Aorta (tissue), 5 donors: ENCODE data around the gene TMEM267. TPM values are rescaled to one million over a fixed set of nuclear protein-coding genes. Genes with fewer than 3 reads are reported as not detected.
"Not testable (repeated sequence)": the region's sequence is repeated elsewhere in the genome, so short reads cannot be mapped to it uniquely, and the experiment has no call there.

Experiments
- ATAC-seq: fragments of 200-7000 bp; cut with Tn5 transposase; one replicate; pipeline ENCODE4 v1.9.1; 2022; ENCODE audit warnings: moderate library complexity; ENCODE audit not compliant: low FRiP score
- DNase-seq, 2 donors: peaks; one replicate each; pipeline ENCODE4 v3.0.0-alpha.2; 2020
- H3K27ac ChIP-seq, 2 donors: one replicate each; pipeline ENCODE4 v1.5.1; 2013; ENCODE audit warnings: low read length in 2 of 2, mild to moderate bottlenecking in 2 of 2, moderate library complexity in 2 of 2, control low read depth in 1 of 2, inconsistent platforms in 1 of 2, low read depth in 1 of 2
- H3K27me3 ChIP-seq, 2 donors: one replicate each; pipeline ENCODE4 v1.6.1; 2013; ENCODE audit warnings: control low read depth in 1 of 2, low read length in 1 of 2, mild to moderate bottlenecking in 1 of 2, moderate library complexity in 1 of 2; ENCODE audit not compliant: insufficient read depth in 2 of 2, control insufficient read depth in 1 of 2
- H3K36me3 ChIP-seq, 2 donors: one replicate each; pipeline ENCODE4 v1.6.1; 2013; ENCODE audit warnings: control low read depth in 1 of 2, low read length in 1 of 2, mild to moderate bottlenecking in 1 of 2; ENCODE audit not compliant: insufficient read depth in 2 of 2, control insufficient read depth in 1 of 2
- H3K4me1 ChIP-seq, 2 donors: one replicate each; pipeline ENCODE4 v1.6.1; 2013; ENCODE audit warnings: low read length in 2 of 2, control low read depth in 1 of 2, mild to moderate bottlenecking in 1 of 2, moderate library complexity in 1 of 2; ENCODE audit not compliant: insufficient read depth in 2 of 2, control insufficient read depth in 1 of 2
- H3K4me3 ChIP-seq, 2 donors: one replicate each; pipeline ENCODE4 v1.5.1; 2013; ENCODE audit warnings: low read length in 2 of 2, control low read depth in 1 of 2, mild to moderate bottlenecking in 1 of 2
- H3K9me3 ChIP-seq: one replicate; pipeline ENCODE4 v1.6.1; 2013; ENCODE audit warnings: mild to moderate bottlenecking, low read length; ENCODE audit not compliant: control insufficient read depth
- WGBS, 2 donors: extraction: QIAGEN DNeasy Blood & Tissue Kit; methylation state at CpG; one replicate each; pipeline ENCODE4 v1.1.7; 2013; 5-methylcytosine and 5-hydroxymethylcytosine counted together
- intact Hi-C, 2 donors: fragments of 100-400 bp; cut with DNase I; formaldehyde crosslinking; loops; one replicate each; pipeline versions ENCODE4 v1.14.2 to v1.15.0; 2022
- polyA plus RNA-seq, 2 donors: library from polyadenylated mRNA; stranded (reverse); fragments of 200-250 nt; gene quantifications; one replicate each; pipeline ENCODE4 v1.2.3, GENCODE V29; 2013
- total RNA-seq, 2 donors: library from RNA; stranded (reverse); fragmentation: NEBNext Ultra II Directional; extraction: Animal tissue kit (Norgen Biotek cat#: 25700); gene quantifications; one replicate each; pipeline ENCODE4 v1.2.1, GENCODE V29; 2021
- donor health status: healthy with polysubstance abuse.
- donor health status: Bipolar disorder and iron deficiency.
- donor health status: DM: no; HTN: no; CAD: no.
- donor health status: DM: no; HTN: no; CAD: no.
- donor health status: DM: yes; HTN: yes; CAD: no.

The TMEM267 gene
- total and polyA plus RNA-seq, 4 donors, result 8.1 to 11.1 (median 9.0) TPM

DNA sequence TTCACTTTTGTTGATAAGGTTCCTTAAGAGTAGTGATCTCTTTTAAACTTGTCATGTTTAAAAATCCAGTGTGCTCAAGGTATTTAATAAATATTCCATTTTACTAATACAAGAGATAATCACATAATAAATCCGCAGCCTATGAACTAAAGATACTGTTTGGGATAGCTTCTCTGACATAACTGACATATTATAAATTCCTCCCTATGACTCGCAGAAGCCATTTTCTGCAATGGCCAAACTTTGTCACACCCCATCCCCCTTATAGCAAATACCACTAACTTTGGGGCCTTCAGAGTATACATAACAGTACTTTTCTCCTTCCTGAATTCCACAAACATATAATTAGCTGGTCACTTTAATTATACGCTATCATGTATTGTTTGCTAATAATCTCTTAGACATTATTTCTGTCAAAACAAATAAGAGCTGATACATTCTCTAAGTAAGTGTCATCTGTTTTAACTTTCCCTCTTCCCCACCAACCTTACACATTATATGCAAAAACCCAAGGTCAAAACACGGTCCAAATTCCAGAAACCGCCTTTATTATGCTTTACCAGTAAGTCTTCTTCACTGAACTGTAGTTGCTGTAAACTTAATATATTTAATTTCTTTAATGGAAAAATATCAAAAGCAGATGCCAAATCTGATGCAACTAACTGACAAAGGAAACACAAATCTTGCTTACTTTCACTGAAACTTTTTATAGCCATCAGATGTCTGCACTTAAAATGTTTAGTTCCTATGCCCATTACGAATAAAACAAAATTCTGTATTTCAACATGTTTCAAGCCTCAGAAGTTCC is 971 bp downstream of the TMEM267 start:
- no peaks in the 10 kb centered on the region for H3K4me1 ChIP-seq
- no peaks in the 10 kb centered on the region for H3K27me3 ChIP-seq
- intact Hi-C loops, result loop anchor here (2.0 to 10.0 kb wide), 4 partner anchors 85 to 358 kb away; partner anchors contain the start of genes HMGCS1 (in 2 of the 2) and ZNF131 (in 1 of the 2)
- ATAC-seq, result no peak
- 29 to 31% methylated on average over 6 of the region's 6 CpGs for WGBS, 2 donors
- no peak for DNase-seq
- H3K9me3 ChIP-seq, result no peaks in the 10 kb centered on the region
- no peak overlapping the region for H3K27ac ChIP-seq
- no peaks in the 10 kb centered on the region for H3K36me3 ChIP-seq
- peak overlapping the region; percentile 79 to 82 for H3K4me3 ChIP-seq

- H3K27me3 ChIP-seq, result no peaks in the 10 kb centered on the region
- ATAC-seq (no peak), DNase-seq (no peak)
- intact Hi-C loops, result no loop called here
- no peaks in the 10 kb centered on the region for H3K9me3 ChIP-seq
- H3K36me3 ChIP-seq, result peaks cover 0 to 3% of the 10 kb centered on the region in 2 donors
- H3K4me1 ChIP-seq, result no peaks in the 10 kb centered on the region
- no peak overlapping the region for H3K4me3 ChIP-seq
- H3K27ac ChIP-seq, result no peak overlapping the region
- WGBS, 2 donors, result 96% methylated on average over 6 of the region's 6 CpGs
Measured at GRCh38 chr5:43469671-43470391, 13.8 kb downstream of the TMEM267 start.

DNA sequence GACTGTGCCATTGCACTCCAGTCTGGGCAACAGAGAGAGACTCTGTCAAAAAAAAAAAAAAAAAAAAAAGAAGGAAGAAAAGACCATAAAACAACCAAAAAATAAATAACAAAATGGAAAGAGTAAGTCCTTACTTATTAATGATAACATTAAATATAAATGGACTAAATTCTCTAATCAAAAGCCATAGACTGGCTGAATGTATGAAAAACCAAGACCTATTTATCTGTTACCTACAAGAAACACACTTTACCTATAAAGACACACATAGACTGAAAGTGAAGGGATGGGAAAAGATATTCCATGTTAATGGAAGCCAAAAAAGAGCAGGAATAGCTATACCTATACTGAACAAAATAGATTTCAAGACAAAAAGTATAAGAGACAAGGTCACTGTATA is 16.6 kb downstream of the TMEM267 start:
- intact Hi-C loops, result no loop called here
- no peak for ATAC-seq
- H3K27ac ChIP-seq, result no peak overlapping the region
- H3K4me1 ChIP-seq, result no peaks in the 10 kb centered on the region
- no peak overlapping the region for H3K4me3 ChIP-seq
- no peak for DNase-seq
- H3K9me3 ChIP-seq, result no peaks in the 10 kb centered on the region
- H3K27me3 ChIP-seq, result no peaks in the 10 kb centered on the region
- peaks cover 0 to 3% of the 10 kb centered on the region in 2 donors for H3K36me3 ChIP-seq

DNA sequence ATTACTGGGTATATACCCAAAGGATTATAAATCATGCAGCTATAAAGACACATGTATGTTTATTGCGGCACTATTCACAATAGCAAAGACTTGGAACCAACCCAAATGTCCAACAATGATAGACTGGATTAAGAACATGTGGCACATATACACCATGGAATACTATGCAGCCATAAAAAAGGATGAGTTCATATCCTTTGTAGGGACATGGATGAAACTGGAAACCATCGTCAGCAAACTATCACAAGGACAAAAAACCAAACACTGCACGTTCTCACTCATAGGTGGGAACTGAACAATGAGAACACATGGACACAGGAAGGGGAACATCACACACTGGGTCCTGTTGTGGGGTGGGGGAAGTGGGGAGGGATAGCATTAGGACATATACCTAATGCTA is 18.2 kb downstream of the TMEM267 start:
- DNase-seq, H3K36me3 ChIP-seq: not testable (repeated sequence)

DNA sequence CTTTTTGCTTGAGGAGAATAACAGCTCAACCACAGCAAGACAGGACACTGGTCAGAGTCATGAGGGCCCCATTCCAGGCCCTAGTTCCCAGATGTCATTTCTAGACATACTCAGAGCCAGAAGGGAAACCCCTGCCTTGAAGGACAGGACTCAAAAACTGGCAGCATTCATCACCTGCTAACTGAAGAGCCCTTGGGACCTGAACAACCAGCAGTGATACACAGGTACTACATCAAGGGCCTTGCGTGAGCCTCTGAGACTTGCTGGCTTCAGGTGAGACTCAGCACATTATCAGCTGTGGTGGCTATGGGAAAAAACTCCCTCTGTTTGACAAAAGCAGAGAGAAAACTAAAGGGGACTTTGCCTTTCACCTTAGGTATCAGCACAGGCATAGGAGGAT is 22.6 kb downstream of the TMEM267 start:
- ATAC-seq, result no peak
- Histone ChIP-seq H3K4me3 (no peak overlapping the region), H3K36me3 (no peaks in the 10 kb centered on the region), H3K4me1 (no peaks in the 10 kb centered on the region), H3K27me3 (no peaks in the 10 kb centered on the region), H3K27ac (no peak overlapping the region), H3K9me3 (no peaks in the 10 kb centered on the region)
- DNase-seq, result no peak
- WGBS, 2 donors, result 100% methylated on average over 1 of the region's 1 CpG
- intact Hi-C loops, result no loop called here

More for the DNA sequence above, 18.2 kb downstream of the TMEM267 start:
- H3K4me1 ChIP-seq, H3K27me3 ChIP-seq, intact Hi-C loops, ATAC-seq, H3K27ac ChIP-seq, H3K4me3 ChIP-seq, H3K9me3 ChIP-seq: not testable (repeated sequence)
- 97 to 99% methylated on average over 3 of the region's 3 CpGs for WGBS, 2 donors

DNA sequence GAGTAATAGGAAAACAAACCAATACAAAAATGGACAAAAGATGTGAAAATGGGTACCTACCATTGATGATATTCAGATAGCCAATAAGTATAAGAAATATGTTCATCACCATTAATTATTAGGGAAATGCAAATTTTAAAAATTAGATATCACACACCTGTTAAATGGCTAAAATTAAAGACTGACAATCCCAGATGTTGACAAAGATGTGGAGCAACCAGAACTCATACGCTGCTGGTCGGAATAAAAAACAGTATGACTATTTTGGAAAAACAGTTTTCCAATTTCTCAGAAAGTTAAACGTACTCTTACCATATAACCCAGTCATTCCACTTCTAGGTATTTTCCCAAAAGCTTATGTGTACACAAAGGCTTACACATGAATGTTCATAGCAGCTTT is 27.1 kb downstream of the TMEM267 start:
- H3K4me1 ChIP-seq, result no peaks in the 10 kb centered on the region
- no peaks in the 10 kb centered on the region for H3K27me3 ChIP-seq
- no peak overlapping the region for H3K4me3 ChIP-seq
- intact Hi-C loops, result no loop called here
- peaks cover 0 to 7% of the 10 kb centered on the region in 2 donors for H3K36me3 ChIP-seq
- WGBS, 2 donors, result 96 to 100% methylated on average over 3 of the region's 3 CpGs
- peaks cover 1% of the 10 kb centered on the region for H3K9me3 ChIP-seq
- H3K27ac ChIP-seq, result no peak overlapping the region
- DNase-seq, result no peak
- ATAC-seq, result no peak

GRCh38 chr5:43441575-43441974 is 42.1 kb downstream of the TMEM267 start:
- ATAC-seq, H3K4me3 ChIP-seq, H3K27me3 ChIP-seq, intact Hi-C loops, H3K4me1 ChIP-seq, DNase-seq, H3K9me3 ChIP-seq, H3K27ac ChIP-seq, H3K36me3 ChIP-seq: not testable (repeated sequence)

DNA sequence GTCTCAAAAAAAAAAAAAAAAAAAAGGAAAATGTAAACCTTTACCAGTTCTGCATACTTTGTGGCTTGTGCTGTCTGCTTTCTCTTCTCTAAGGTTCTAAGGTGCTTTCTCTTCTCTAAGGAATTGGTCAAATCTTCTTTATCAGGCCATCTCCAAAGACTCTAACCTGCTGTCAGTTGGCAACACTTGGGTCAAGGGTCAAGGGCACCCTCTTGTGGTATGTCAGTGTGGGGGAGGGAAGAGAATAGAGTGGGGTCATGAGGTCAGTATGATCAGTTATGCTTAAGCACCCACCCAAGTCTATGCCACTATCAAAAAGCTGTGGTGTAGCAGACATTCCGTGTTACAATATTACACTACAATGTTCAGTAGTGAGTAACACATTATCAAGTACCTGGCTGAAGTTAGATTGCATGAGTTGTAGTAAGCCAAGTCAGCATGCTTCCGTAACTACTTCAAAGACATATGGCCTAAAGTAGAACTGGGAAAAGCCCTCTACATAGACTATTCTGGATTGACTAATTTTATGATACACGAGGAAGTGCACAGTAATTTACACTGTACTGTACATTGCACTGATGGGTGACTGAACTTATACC is 46.5 kb downstream of the TMEM267 start:
- DNase-seq (no peak), ATAC-seq (no peak)
- Histone ChIP-seq H3K36me3 (no peaks in the 10 kb centered on the region), H3K4me1 (no peaks in the 10 kb centered on the region), H3K27me3 (no peaks in the 10 kb centered on the region), H3K9me3 (peaks cover 3% of the 10 kb centered on the region), H3K27ac (no peak overlapping the region), H3K4me3 (no peak overlapping the region)
- WGBS, 2 donors, result 94% methylated on average over 3 of the region's 3 CpGs
- intact Hi-C loops, result no loop called here
